ENCODE data around the gene QARS1.

QARS1 gene

DNA sequence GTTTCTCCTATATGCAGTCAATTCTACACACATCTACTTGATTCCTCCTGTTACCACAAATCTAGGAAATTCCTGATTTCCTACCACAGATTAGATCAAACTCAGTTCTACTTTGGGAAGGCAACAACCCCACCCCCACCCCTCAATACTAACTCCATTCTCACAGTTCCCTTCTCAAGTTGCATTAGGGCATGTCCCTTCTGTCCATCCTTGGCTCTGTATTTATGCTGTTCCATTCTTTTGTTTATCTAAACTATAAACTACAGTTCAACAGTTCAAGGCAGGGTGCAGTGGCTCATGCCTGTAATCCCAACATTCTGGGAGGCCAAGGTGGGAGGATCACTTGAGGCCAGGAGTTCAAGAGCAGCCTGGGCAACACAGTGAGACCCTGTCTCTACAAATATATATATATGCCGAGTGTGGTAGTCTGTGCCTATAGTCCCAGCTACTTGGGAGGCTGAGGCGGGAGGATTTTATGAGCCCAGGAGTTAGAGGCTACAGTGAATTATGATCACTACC, 50.2 kb downstream of the QARS1 start:
- no peak for DNase-seq (ENCODE audit: low read depth, low spot score)

DNA sequence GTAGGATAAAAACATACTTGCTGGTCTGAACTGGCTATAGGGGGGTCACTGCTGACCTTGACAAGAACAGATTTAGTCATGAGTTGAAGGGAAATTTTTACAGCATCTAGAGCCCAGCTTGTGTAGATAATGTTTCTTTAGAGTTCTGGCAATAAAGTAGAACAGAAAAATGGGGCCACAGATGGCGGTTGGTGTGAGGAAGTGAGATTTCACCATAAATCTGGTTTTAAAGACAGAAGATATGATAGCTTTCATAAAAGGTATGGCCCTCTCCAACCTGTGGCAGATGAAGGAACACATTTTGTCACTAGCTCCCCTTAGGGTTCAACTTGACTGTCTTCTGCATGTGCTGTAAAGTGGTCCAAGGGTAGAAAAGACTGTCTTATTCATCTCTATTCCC, 51.0 kb downstream of the QARS1 start:
- DNase-seq (ENCODE audit: low read depth, low spot score) = no peak
